Esophagus squamous epithelium (tissue), 4 donors: Measurements from ENCODE around the gene CGB1.

ENCODE experiments used
- POLR2A ChIP-seq, 4 donors: fragments of 450-650 bp; IDR thresholded peaks; one replicate each; pipeline ENCODE4 v1.6.1; 2017; ENCODE audit warnings: antibody characterized with exemption in 4 of 4, mild to moderate bottlenecking in 4 of 4, moderate library complexity in 3 of 4
- TF ChIP-seq, protein P1 (sequence below), 6 experiments: fragments of 450-650 bp in 4 of 6; fragments of 200-600 bp in 2 of 6; sonication (generic) in 2 of 6; IDR thresholded peaks; one replicate each; pipeline ENCODE4 v1.5.1; 2016 to 2019; ENCODE audit warnings: antibody characterized with exemption in 6 of 6, mild to moderate bottlenecking in 4 of 6, moderate library complexity in 4 of 6

DNA sequence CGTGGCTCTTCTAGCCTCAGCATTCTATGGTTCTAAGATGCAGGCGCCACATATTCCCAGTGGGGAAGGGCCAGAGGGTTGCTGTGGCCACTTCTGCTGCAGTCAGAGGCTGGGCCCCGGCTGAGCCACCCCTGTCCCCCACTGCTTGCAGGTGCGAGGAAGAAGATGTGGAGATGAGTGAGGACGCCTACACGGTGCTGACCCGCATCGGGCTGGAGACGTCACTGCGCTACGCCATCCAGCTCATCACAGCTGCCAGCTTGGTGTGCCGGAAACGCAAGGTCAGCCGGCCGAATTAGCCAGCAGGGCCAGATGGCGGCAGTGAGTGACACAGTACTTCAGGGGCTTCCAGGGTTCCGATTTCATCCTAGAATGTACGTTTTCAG, 21.8 kb downstream of the CGB1 start:
- no peak for TF ChIP-seq POLR2A (IDR thresholded peaks at IDR 0.05)
- TF ChIP-seq, protein P1, sequence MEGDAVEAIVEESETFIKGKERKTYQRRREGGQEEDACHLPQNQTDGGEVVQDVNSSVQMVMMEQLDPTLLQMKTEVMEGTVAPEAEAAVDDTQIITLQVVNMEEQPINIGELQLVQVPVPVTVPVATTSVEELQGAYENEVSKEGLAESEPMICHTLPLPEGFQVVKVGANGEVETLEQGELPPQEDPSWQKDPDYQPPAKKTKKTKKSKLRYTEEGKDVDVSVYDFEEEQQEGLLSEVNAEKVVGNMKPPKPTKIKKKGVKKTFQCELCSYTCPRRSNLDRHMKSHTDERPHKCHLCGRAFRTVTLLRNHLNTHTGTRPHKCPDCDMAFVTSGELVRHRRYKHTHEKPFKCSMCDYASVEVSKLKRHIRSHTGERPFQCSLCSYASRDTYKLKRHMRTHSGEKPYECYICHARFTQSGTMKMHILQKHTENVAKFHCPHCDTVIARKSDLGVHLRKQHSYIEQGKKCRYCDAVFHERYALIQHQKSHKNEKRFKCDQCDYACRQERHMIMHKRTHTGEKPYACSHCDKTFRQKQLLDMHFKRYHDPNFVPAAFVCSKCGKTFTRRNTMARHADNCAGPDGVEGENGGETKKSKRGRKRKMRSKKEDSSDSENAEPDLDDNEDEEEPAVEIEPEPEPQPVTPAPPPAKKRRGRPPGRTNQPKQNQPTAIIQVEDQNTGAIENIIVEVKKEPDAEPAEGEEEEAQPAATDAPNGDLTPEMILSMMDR (IDR thresholded peaks at IDR 0.05): no peak
